ENCODE data around the gene CCDC6.

DNA sequence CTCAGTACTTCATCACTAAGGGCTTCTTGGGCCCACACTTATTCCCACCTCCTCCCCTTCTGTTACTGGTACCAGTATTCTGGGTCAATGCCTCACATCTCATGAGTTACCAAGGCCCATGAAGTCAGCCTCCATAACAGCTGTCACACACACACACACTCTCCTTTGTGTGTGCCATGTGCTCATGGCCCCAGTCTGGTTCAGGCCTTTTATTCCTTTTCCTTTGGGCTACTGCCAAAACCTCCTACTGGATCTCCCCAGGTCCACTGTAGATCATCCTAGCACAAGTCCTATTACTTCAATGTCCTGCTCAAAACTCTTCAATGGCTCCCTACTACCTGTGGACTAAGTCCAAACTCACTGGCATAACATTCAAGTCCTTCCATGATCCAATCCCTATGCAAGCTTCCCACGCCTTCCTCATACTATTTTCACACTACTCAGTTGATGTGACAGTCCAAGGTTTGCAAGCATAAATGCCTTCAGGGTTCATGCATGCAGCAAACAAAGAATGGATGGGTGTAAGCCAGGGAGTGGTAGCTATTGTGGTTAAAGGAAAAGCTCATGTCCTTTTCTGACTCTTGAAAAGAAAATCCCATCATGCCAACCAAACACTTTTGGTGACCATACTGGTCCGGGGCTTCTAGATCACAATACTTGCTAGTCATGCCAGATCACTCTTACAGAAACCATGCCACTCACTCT lies 68.1 kb downstream of the CCDC6 start:
- TF ChIP-seq, protein P1, sequence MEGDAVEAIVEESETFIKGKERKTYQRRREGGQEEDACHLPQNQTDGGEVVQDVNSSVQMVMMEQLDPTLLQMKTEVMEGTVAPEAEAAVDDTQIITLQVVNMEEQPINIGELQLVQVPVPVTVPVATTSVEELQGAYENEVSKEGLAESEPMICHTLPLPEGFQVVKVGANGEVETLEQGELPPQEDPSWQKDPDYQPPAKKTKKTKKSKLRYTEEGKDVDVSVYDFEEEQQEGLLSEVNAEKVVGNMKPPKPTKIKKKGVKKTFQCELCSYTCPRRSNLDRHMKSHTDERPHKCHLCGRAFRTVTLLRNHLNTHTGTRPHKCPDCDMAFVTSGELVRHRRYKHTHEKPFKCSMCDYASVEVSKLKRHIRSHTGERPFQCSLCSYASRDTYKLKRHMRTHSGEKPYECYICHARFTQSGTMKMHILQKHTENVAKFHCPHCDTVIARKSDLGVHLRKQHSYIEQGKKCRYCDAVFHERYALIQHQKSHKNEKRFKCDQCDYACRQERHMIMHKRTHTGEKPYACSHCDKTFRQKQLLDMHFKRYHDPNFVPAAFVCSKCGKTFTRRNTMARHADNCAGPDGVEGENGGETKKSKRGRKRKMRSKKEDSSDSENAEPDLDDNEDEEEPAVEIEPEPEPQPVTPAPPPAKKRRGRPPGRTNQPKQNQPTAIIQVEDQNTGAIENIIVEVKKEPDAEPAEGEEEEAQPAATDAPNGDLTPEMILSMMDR (optimal IDR thresholded peaks at IDR 0.05 in 1 of 3, IDR thresholded peaks at IDR 0.05 in 1 of 3, conservative IDR thresholded peaks at IDR 0.05 in 1 of 3; ENCODE audit: extremely low read depth in 1 of 3, insufficient read depth in 2 of 3, low read length in 3 of 3): no peak
- no peak for TF ChIP-seq EZH2 (IDR thresholded peaks at IDR 0.05; ENCODE audit: low read length)

Measured in keratinocyte (primary cell).